Heart right ventricle (tissue), 16 donors: ENCODE data around the gene MB. TPM values are rescaled to one million over a fixed set of nuclear protein-coding genes. Genes with fewer than 3 reads are reported as not detected.
A peak's percentile ranks its signal among the peaks of the same experiment; 100 is the strongest.

Experiments
- ATAC-seq, 8 donors: fragments of 200-7000 bp; cut with Tn5 transposase; one replicate each; pipeline ENCODE4 v1.9.1; 2020; ENCODE audit warnings: mild to moderate bottlenecking in 8 of 8, moderate library complexity in 8 of 8, moderate number of reproducible peaks in 1 of 8
- DNase-seq, 2 donors: peaks; one replicate each; pipeline ENCODE4 v3.0.0-alpha.2; 2020
- H3K27ac ChIP-seq, 10 donors: fragments of 200-600 bp; sonication (generic) in 2 of 10; one replicate each; pipeline versions ENCODE4 v1.5.0 to v1.8.0; 2020 to 2022; ENCODE audit warnings: mild to moderate bottlenecking in 3 of 10
- H3K27me3 ChIP-seq, 7 donors: fragments of 200-600 bp; one replicate each; pipeline ENCODE4 v1.8.0; 2021 to 2022; ENCODE audit warnings: mild to moderate bottlenecking in 2 of 7
- H3K36me3 ChIP-seq, 9 donors: fragments of 200-600 bp; sonication (generic) in 1 of 9; one replicate each; pipeline versions ENCODE4 v1.5.0 to v1.8.0; 2020 to 2022; ENCODE audit warnings: mild to moderate bottlenecking in 2 of 9
- H3K4me1 ChIP-seq, 9 donors: fragments of 200-600 bp; sonication (generic) in 1 of 9; one replicate each; pipeline versions ENCODE4 v1.5.0 to v1.8.0; 2020 to 2022; ENCODE audit warnings: mild to moderate bottlenecking in 4 of 9
- H3K4me3 ChIP-seq, 10 donors: fragments of 200-600 bp; sonication (generic) in 2 of 10; one replicate each; pipeline versions ENCODE4 v1.5.0 to v1.8.0; 2020 to 2022; ENCODE audit warnings: mild to moderate bottlenecking in 7 of 10, moderate library complexity in 2 of 10
- H3K9me3 ChIP-seq, 11 donors: fragments of 200-600 bp in 10 of 11; sonication (generic) in 2 of 11; one replicate each; pipeline versions ENCODE4 v1.5.0 to v1.8.0; 2013 to 2022; ENCODE audit warnings: mild to moderate bottlenecking in 2 of 11, control low read depth in 1 of 11, moderate library complexity in 1 of 11
- CTCF ChIP-seq, 9 donors: fragments of 200-600 bp; sonication (generic) in 2 of 9; IDR thresholded peaks; one replicate each; pipeline versions ENCODE4 v1.5.0 to v1.8.0; 2021 to 2022; ENCODE audit warnings: antibody characterized with exemption in 9 of 9, mild to moderate bottlenecking in 5 of 9, moderate library complexity in 1 of 9
- WGBS, 2 donors: extraction: QIAGEN DNeasy Blood & Tissue Kit; methylation state at CpG; one replicate each; pipeline ENCODE4 v1.1.7; 2013; ENCODE audit warnings: inconsistent platforms in 1 of 2; 5-methylcytosine and 5-hydroxymethylcytosine counted together
- intact Hi-C, 10 donors: fragments of 100-400 bp; cut with DNase I; formaldehyde crosslinking; loops; one replicate each; pipeline versions ENCODE4 v1.11.1 to v1.14.2; 2022
- polyA plus RNA-seq, 2 donors: library from polyadenylated mRNA; stranded (reverse); fragments of 200-250 nt; gene quantifications; one replicate each; pipeline ENCODE4 v1.2.3, GENCODE V29; 2013
- total RNA-seq, 10 donors: library from RNA; stranded (reverse); fragmentation: NEBNext Ultra II Directional in 3 of 10; extraction: Animal tissue kit (Norgen Biotek cat#: 25700) in 3 of 10; gene quantifications; one replicate each; pipeline versions ENCODE4 v1.2.1 to v1.2.4, GENCODE V29; 2021 to 2023
- donor health status: Arrhythmogenic right ventricular cardiomyopathy.
- donor health status: ischemic (EF 13 %, LVEDD 7.1; RV severe dilation, severe dysfunction).
- donor health status: healthy with polysubstance abuse.
- donor health status: DM: no; HTN: yes; CAD: no.
- donor health status: DM: no; HTN: no; CAD: no.
- donor health status: ischemic (EF 25% LVEDD 6.9; RV normal size, moderate dysfunction).
- donor health status: ischemic (EF 25% LVEDD 5.7; RV mildly dilated, moderate dysfunction).
- donor health status: healthy.
- donor health status: DM: yes; HTN: yes; CAD: no.
- donor health status: Ischemic cardiomyopathy.
- donor health status: ischemic (EF 35%, LVEDD 5.7; RV mildly dilated, moderate dysfunction).
- donor health status: nonischemic (EF 11% LVEDD 7.7; RV severe dilation, severe dysfunction).
- donor health status: DM: yes; HTN: yes; CAD: no.
- donor health status: PGD.
- donor health status: ischemic (EF 29% LVEDD 5.4; RV normal size, mild dysfunction).
- donor health status: nonischemic (EF 23%, LVEDD 6.1; RV moderate dilation, normal function).

The MB gene
- total and polyA plus RNA-seq, 12 donors: 8,931 to 22,407 (median 13,517) TPM

GRCh38 chr22:35612903-35613302 lies 4.2 kb downstream of the MB start:
- intact Hi-C loops: no loop called here
- H3K4me1 ChIP-seq: peaks cover 3 to 45% (median 18%) of the 10 kb centered on the region in 9 donors
- H3K27me3 ChIP-seq: no peaks in the 10 kb centered on the region
- peak overlapping the region; percentile 84 to 94 (median 91) for H3K27ac ChIP-seq
- 59 to 65% methylated on average over 12 of the region's 12 CpGs for WGBS, 2 donors
- no peak for TF ChIP-seq CTCF (IDR thresholded peaks at IDR 0.05)
- H3K36me3 ChIP-seq: peaks cover 0 to 33% (median 0%) of the 10 kb centered on the region in 9 donors
- DNase-seq (peak; percentile 47 to 74), ATAC-seq (peak; percentile 26 to 81 (median 60))
- H3K4me3 ChIP-seq: peak overlapping the region in 9 of 10 donors; percentile 11 to 64 (median 59)
- no peaks in the 10 kb centered on the region for H3K9me3 ChIP-seq

GRCh38 chr22:35611891-35612576 lies 5.1 kb downstream of the MB start:
- peak in 4 of 8 donors; percentile 1 to 11 (median 4) for ATAC-seq
- Histone ChIP-seq H3K9me3 (no peaks in the 10 kb centered on the region), H3K4me3 (peak overlapping the region in 9 of 10 donors; percentile 12 to 62 (median 50)), H3K36me3 (peaks cover 0 to 37% (median 0%) of the 10 kb centered on the region in 9 donors), H3K27ac (peak overlapping the region; percentile 66 to 94 (median 87)), H3K27me3 (no peaks in the 10 kb centered on the region), H3K4me1 (peaks cover 7 to 49% (median 23%) of the 10 kb centered on the region in 9 donors)
- WGBS, 2 donors: 42 to 61% methylated on average over 8 of the region's 8 CpGs
- TF ChIP-seq CTCF (IDR thresholded peaks at IDR 0.05): no peak
- no peak for DNase-seq
- intact Hi-C loops: no loop called here

- Histone ChIP-seq H3K27ac (peak overlapping the region; percentile 66 to 94 (median 87)), H3K27me3 (no peaks in the 10 kb centered on the region), H3K4me1 (peaks cover 12 to 56% (median 27%) of the 10 kb centered on the region in 9 donors), H3K36me3 (peaks cover 0 to 41% (median 0%) of the 10 kb centered on the region in 9 donors), H3K4me3 (peak overlapping the region in 7 of 10 donors; percentile 12 to 62 (median 50)), H3K9me3 (no peaks in the 10 kb centered on the region)
- DNase-seq (no peak), ATAC-seq (peak in 1 of 8 donors; percentile 0)
- no peak for TF ChIP-seq CTCF (IDR thresholded peaks at IDR 0.05)
- intact Hi-C loops: no loop called here
- WGBS, 2 donors: 63 to 71% methylated on average over 6 of the region's 6 CpGs
Measured at GRCh38 chr22:35611200-35611890, 5.8 kb downstream of the MB start.

GRCh38 chr22:35610741-35611140 lies 6.4 kb downstream of the MB start:
- TF ChIP-seq CTCF (IDR thresholded peaks at IDR 0.05): no peak
- H3K27me3 ChIP-seq: no peaks in the 10 kb centered on the region
- H3K27ac ChIP-seq: peak overlapping the region in 9 of 10 donors; percentile 42 to 94 (median 88)
- 74 to 77% methylated on average over 10 of the region's 10 CpGs for WGBS, 2 donors
- no peaks in the 10 kb centered on the region for H3K9me3 ChIP-seq
- intact Hi-C loops: no loop called here
- ATAC-seq (no peak), DNase-seq (no peak)
- H3K36me3 ChIP-seq: peaks cover 0 to 41% (median 0%) of the 10 kb centered on the region in 9 donors
- H3K4me1 ChIP-seq: peaks cover 12 to 62% (median 31%) of the 10 kb centered on the region in 9 donors
- H3K4me3 ChIP-seq: peak overlapping the region in 2 of 10 donors; percentile 15 to 59
